8988T (cell line): Measurements from ENCODE around the gene BCDIN3D.

Experiments used
- DNase-seq: peaks from one replicate; pipeline ENCODE4 v3.0.0; 2011

Gene BCDIN3D

GRCh38 chr12:49818241-49818895 is 24.5 kb downstream of the BCDIN3D start:
- DNase-seq = no peak

GRCh38 chr12:49813131-49813530 is 29.8 kb downstream of the BCDIN3D start:
- no peak for DNase-seq

- DNase-seq = no peak
Observed at GRCh38 chr12:49811961-49812401, 30.9 kb downstream of the BCDIN3D start.

- no peak for DNase-seq
Observed at GRCh38 chr12:49811136-49811535, 31.8 kb downstream of the BCDIN3D start.

- DNase-seq = no peak
Observed at GRCh38 chr12:49809906-49810389, 33.0 kb downstream of the BCDIN3D start.

- no peak for DNase-seq
Observed at GRCh38 chr12:49809381-49809905, 33.5 kb downstream of the BCDIN3D start.

- no peak for DNase-seq
Observed at GRCh38 chr12:49808686-49809380, 34.1 kb downstream of the BCDIN3D start.

GRCh38 chr12:49807991-49808580 is 34.8 kb downstream of the BCDIN3D start:
- no peak for DNase-seq

GRCh38 chr12:49806877-49807276 is 36.0 kb downstream of the BCDIN3D start:
- no peak for DNase-seq

- DNase-seq = no peak
Observed at GRCh38 chr12:49806321-49806813, 36.5 kb downstream of the BCDIN3D start.

GRCh38 chr12:49805409-49805808 is 37.5 kb downstream of the BCDIN3D start:
- no peak for DNase-seq

- DNase-seq = no peak
Observed at GRCh38 chr12:49804821-49805220, 38.1 kb downstream of the BCDIN3D start.

- no peak for DNase-seq
Observed at GRCh38 chr12:49803693-49804450, 39.0 kb downstream of the BCDIN3D start.

GRCh38 chr12:49801141-49802063 is 41.5 kb downstream of the BCDIN3D start:
- no peak for DNase-seq

- no peak for DNase-seq
Observed at GRCh38 chr12:49800421-49801140, 42.3 kb downstream of the BCDIN3D start.

GRCh38 chr12:49798934-49799333 is 44.0 kb downstream of the BCDIN3D start:
- DNase-seq = no peak

- no peak for DNase-seq
Observed at GRCh38 chr12:49798248-49798647, 44.7 kb downstream of the BCDIN3D start.

- DNase-seq = no peak
Observed at GRCh38 chr12:49797449-49797776, 45.5 kb downstream of the BCDIN3D start.

- DNase-seq = no peak
Observed at GRCh38 chr12:49796606-49797448, 46.1 kb downstream of the BCDIN3D start.

- no peak for DNase-seq
Observed at GRCh38 chr12:49796155-49796554, 46.8 kb downstream of the BCDIN3D start.
